PC-9 (cell line): Measurements from ENCODE around the gene JMJD1C.

Source experiments
- CTCF ChIP-seq: fragments of 200-600 bp; sonication (generic); conservative IDR thresholded peaks from 2 replicates; pipeline ENCODE4 v1.6.1; 2017; ENCODE audit warnings: mixed run types, antibody characterized with exemption, mild to moderate bottlenecking, moderate library complexity
- EZH2 ChIP-seq: fragments of 200-600 bp; sonication (generic); IDR thresholded peaks from 2 replicates; pipeline ENCODE4 v1.8.0; 2017; ENCODE audit warnings: antibody characterized with exemption, low read depth

DNA sequence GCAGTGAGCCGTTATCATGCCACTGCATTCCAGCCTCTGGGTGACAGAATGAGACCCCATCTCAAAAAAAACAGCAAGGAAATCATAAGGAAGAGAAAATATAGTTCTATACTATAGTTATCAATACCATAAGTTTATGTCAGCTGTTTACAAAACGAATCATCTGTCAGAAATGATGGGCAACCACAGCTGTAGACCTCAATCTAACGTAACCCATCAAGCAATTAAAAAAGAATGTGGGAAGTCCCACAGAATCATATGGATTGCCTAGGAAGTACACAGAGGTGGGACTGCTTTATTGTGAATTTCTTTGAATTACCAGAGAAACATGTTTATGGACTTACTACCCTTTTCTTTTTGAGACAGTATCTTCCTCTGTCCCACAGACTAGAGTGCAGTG lies 325.7 kb downstream of the JMJD1C start:
- no peak for TF ChIP-seq CTCF
- no peak for TF ChIP-seq EZH2
